Endodermal cell (in vitro differentiated cells): Measurements from ENCODE around the gene ZNF550. TPM values are rescaled to one million over a fixed set of nuclear protein-coding genes. Genes with fewer than 3 reads are reported as not detected.

Experiments used
- DNase-seq: peaks from one replicate; pipeline ENCODE4 v3.0.0-alpha.2; 2017
- H3K27ac ChIP-seq: 2 replicates; pipeline ENCODE4 v1.5.1; 2013; ENCODE audit warnings: mild to moderate bottlenecking, low read depth, low read length, moderate library complexity
- H3K27me3 ChIP-seq: 2 replicates; pipeline ENCODE4 v1.6.1; 2013; ENCODE audit warnings: mild to moderate bottlenecking, low read length, moderate library complexity; ENCODE audit not compliant: insufficient read depth, control insufficient read depth, poor library complexity, severe bottlenecking
- H3K36me3 ChIP-seq: 2 replicates; pipeline ENCODE4 v1.7.0; 2013; ENCODE audit warnings: mild to moderate bottlenecking, low read length, moderate library complexity; ENCODE audit not compliant: control insufficient read depth, insufficient read depth
- H3K4me1 ChIP-seq: one replicate; pipeline ENCODE4 v1.7.0; 2013; ENCODE audit warnings: low read length; ENCODE audit not compliant: control insufficient read depth, insufficient read depth
- H3K4me3 ChIP-seq: 2 replicates; pipeline ENCODE4 v1.5.1; 2013; ENCODE audit warnings: mild to moderate bottlenecking, low read length, moderate library complexity
- H3K9ac ChIP-seq: 2 replicates; pipeline ENCODE4 v1.6.1; 2013; ENCODE audit warnings: mild to moderate bottlenecking, low read length, moderate library complexity; ENCODE audit not compliant: poor library complexity, severe bottlenecking; ENCODE audit errors: extremely low read depth
- H3K9me3 ChIP-seq: 2 replicates; pipeline ENCODE4 v1.6.1; 2013; ENCODE audit warnings: mild to moderate bottlenecking, low read length, moderate library complexity; ENCODE audit not compliant: control insufficient read depth
- H3K27ac Mint-ChIP-seq: 2 replicates; pipeline ENCODE4 v1.8.0; 2020; ENCODE audit warnings: mixed read lengths
- H3K27me3 Mint-ChIP-seq: 2 replicates; pipeline ENCODE4 v1.8.0; 2021; ENCODE audit warnings: mild to moderate bottlenecking, mixed read lengths; ENCODE audit not compliant: insufficient read depth
- H3K36me3 Mint-ChIP-seq: 2 replicates; pipeline ENCODE4 v1.8.0; 2020; ENCODE audit warnings: low read depth, mixed read lengths
- H3K4me1 Mint-ChIP-seq: 2 replicates; pipeline ENCODE4 v1.8.0; 2020; ENCODE audit warnings: mixed read lengths
- H3K4me3 Mint-ChIP-seq: 2 replicates; pipeline ENCODE4 v1.8.0; 2020; ENCODE audit warnings: mild to moderate bottlenecking, moderate library complexity, mixed read lengths
- H3K9me3 Mint-ChIP-seq: 2 replicates; pipeline ENCODE4 v1.8.0; 2020; ENCODE audit warnings: mild to moderate bottlenecking, mixed read lengths
- WGBS, 2 experiments: methylation state at CpG; one replicate each; pipeline versions ENCODE4 v1.1.5 to v1.1.7; 2013; ENCODE audit warnings: missing lambda C conversion rate in 2 of 2, mixed read lengths in 1 of 2; ENCODE audit not compliant: insufficient coverage in 1 of 2, insufficient read length in 1 of 2; 5-methylcytosine and 5-hydroxymethylcytosine counted together
- total RNA-seq, 2 donors: library from RNA; stranded (reverse); fragmentation: NEBNext Ultra II Directional in 1 of 2; extraction: Animal tissue kit (Norgen Biotek cat#: 25700) in 1 of 2; gene quantifications; 2 replicates in 1 of 2; 3 replicates in 1 of 2; pipeline ENCODE4 v1.2.1, GENCODE V29; 2021
- TF ChIP-seq, protein P1 (sequence below): fragments of 200-600 bp; sonication (generic); conservative IDR thresholded peaks from 2 replicates; pipeline ENCODE4 v1.5.0; 2021; ENCODE audit warnings: antibody characterized with exemption, mild to moderate bottlenecking

The ZNF550 gene
- total RNA-seq, 2 donors from 2014 or later = 12.3 to 16.2 TPM

DNA sequence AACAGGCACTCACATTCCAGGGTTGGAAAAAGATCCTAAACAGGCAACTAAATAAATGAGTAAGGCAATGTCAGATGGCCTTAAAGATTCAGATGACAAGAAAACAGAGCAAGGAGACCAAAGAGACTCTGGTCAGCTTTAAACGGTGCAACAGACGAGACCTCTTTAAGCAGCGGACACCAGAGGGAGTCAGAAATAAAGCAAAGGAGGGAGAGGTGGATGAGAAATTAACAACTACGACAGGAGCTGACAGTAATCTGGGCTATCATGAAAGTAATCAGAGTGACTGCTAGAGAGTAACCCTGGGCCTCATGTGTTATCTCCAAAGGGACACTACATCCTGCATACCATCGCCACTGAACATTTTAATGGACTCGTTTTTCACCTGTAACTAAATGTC lies 1.1 kb downstream of the ZNF550 start:
- H3K27ac Mint-ChIP-seq = peak overlapping the region; percentile 24
- WGBS, 2 experiments = 55 to 59% methylated on average over 6 of the region's 6 CpGs
- peaks cover 41% of the 10 kb centered on the region for H3K36me3 Mint-ChIP-seq
- TF ChIP-seq, protein P1, sequence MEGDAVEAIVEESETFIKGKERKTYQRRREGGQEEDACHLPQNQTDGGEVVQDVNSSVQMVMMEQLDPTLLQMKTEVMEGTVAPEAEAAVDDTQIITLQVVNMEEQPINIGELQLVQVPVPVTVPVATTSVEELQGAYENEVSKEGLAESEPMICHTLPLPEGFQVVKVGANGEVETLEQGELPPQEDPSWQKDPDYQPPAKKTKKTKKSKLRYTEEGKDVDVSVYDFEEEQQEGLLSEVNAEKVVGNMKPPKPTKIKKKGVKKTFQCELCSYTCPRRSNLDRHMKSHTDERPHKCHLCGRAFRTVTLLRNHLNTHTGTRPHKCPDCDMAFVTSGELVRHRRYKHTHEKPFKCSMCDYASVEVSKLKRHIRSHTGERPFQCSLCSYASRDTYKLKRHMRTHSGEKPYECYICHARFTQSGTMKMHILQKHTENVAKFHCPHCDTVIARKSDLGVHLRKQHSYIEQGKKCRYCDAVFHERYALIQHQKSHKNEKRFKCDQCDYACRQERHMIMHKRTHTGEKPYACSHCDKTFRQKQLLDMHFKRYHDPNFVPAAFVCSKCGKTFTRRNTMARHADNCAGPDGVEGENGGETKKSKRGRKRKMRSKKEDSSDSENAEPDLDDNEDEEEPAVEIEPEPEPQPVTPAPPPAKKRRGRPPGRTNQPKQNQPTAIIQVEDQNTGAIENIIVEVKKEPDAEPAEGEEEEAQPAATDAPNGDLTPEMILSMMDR = no peak
- Histone ChIP-seq H3K27ac (no peak overlapping the region), H3K36me3 (peaks cover 28% of the 10 kb centered on the region), H3K4me3 (peak overlapping the region; percentile 90), H3K4me1 (no peaks in the 10 kb centered on the region), H3K27me3 (no peaks in the 10 kb centered on the region), H3K9ac (peak overlapping the region; percentile 82), H3K9me3 (peaks cover 37% of the 10 kb centered on the region)
- no peak for DNase-seq
- H3K9me3 Mint-ChIP-seq = peaks cover 42% of the 10 kb centered on the region
- H3K4me3 Mint-ChIP-seq = peak overlapping the region; percentile 91
- peaks cover 20% of the 10 kb centered on the region for H3K4me1 Mint-ChIP-seq
- H3K27me3 Mint-ChIP-seq = peaks cover 5% of the 10 kb centered on the region

DNA sequence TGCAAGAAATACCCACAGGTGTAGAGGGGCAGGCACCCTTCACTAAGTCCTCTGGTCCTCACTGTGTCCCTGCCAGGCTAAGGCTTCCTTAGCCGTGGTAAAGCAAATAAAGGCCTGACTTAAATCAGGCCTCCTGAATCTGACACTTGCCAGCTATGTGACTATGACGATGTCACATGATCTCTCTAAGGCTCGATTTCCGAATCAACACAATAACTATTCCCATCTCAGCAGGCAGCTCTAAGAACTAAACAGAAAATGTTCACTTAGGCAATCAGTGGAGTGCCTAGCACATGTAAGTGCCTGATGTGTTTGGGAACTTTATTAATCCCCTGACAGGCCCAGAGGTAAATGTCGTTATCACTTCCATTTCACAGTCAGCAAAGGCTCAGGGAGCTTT lies 2.0 kb downstream of the ZNF550 start:
- TF ChIP-seq, protein P1 = no peak
- H3K27ac Mint-ChIP-seq = no peak overlapping the region
- no peaks in the 10 kb centered on the region for H3K27me3 ChIP-seq
- peaks cover 2% of the 10 kb centered on the region for H3K27me3 Mint-ChIP-seq
- peak overlapping the region; percentile 90 for H3K4me3 ChIP-seq
- peaks cover 20% of the 10 kb centered on the region for H3K4me1 Mint-ChIP-seq
- H3K36me3 ChIP-seq = peaks cover 37% of the 10 kb centered on the region
- 86 to 95% methylated on average over 4 to 5 of the region's 5 CpGs for WGBS, 2 experiments
- H3K4me1 ChIP-seq = no peaks in the 10 kb centered on the region
- DNase-seq = no peak
- H3K36me3 Mint-ChIP-seq = peaks cover 50% of the 10 kb centered on the region
- H3K9me3 Mint-ChIP-seq = peaks cover 34% of the 10 kb centered on the region
- H3K9ac ChIP-seq = no peak overlapping the region
- H3K27ac ChIP-seq = no peak overlapping the region
- H3K4me3 Mint-ChIP-seq = peak overlapping the region; percentile 91
- H3K9me3 ChIP-seq = peaks cover 36% of the 10 kb centered on the region

DNA sequence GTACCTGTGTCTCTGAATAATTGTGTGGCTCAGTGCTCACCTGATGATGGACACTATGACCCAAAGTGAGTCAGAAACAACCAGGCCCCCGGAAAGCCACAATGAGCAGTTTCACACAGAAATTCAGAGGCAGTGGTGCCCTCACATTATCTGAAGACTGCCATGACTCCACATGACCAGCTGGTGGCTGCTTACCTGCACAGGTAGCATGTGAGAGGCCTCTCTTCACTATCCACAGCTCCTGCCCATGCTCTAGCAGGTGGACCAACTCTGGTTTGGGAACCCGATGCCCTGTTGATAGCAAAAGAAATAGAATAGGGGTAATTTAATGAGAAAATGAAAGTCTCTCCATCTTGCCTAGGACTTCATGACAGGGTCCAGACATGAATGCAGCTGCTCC lies 7.2 kb downstream of the ZNF550 start:
- Mint-ChIP-seq H3K4me3 (no peak overlapping the region), H3K4me1 (peaks cover 4% of the 10 kb centered on the region), H3K36me3 (peaks cover 99% of the 10 kb centered on the region), H3K27me3 (no peaks in the 10 kb centered on the region), H3K9me3 (peaks cover 33% of the 10 kb centered on the region), H3K27ac (no peak overlapping the region)
- H3K4me3 ChIP-seq = no peak overlapping the region
- 92% methylated on average over 2 of the region's 2 CpGs; no CpG with 5 or more reads in 1 of the 2 experiments for WGBS, 2 experiments
- H3K27me3 ChIP-seq = no peaks in the 10 kb centered on the region
- H3K9me3 ChIP-seq = peaks cover 35% of the 10 kb centered on the region
- H3K4me1 ChIP-seq = no peaks in the 10 kb centered on the region
- DNase-seq = no peak
- no peak overlapping the region for H3K9ac ChIP-seq
- H3K36me3 ChIP-seq = peaks cover 89% of the 10 kb centered on the region
- no peak overlapping the region for H3K27ac ChIP-seq
- TF ChIP-seq, protein P1 = peak; percentile 45
